Activated naive CD8-positive, alpha-beta T cell treated with anti-CD3 and anti-CD28 coated beads, Interleukin-2, amount 50 U/mL, for 16 hours (primary cell): ENCODE measurements around the gene DTNB.
"Not testable (repeated sequence)": the region's sequence is repeated elsewhere in the genome, so short reads cannot be mapped to it uniquely, and the experiment has no call there.

Experiments used
- DNase-seq: peaks from one replicate; pipeline ENCODE4 v3.0.0-alpha.2; 2020; ENCODE audit warnings: low read depth, low spot score

The DTNB gene

GRCh38 chr2:25673300-25674076, at the start of gene DTNB:
Gene DTNB (minus strand): TSS chr2:25673577. CDS start chr2:25652660, 20,917 bp downstream.
- DNase-seq, result peak; percentile 46

- no peak for DNase-seq
These were observed 48.8 kb upstream of the DTNB start for GRCh38 chr2:25722224-25722623.

GRCh38 chr2:25720575-25720974, 47.2 kb upstream of the DTNB start:
- DNase-seq, result no peak

- DNase-seq, result no peak
These were observed 41.4 kb upstream of the DTNB start for GRCh38 chr2:25714740-25715139.

- DNase-seq, result no peak
These were observed 39.1 kb upstream of the DTNB start for GRCh38 chr2:25712455-25712854.

- DNase-seq, result no peak
These were observed 38.4 kb upstream of the DTNB start for GRCh38 chr2:25711675-25712354.

- no peak for DNase-seq
These were observed 37.4 kb upstream of the DTNB start for GRCh38 chr2:25710750-25711149.

- no peak for DNase-seq
These were observed 36.0 kb upstream of the DTNB start for GRCh38 chr2:25709349-25709748.

GRCh38 chr2:25707927-25708590, 34.7 kb upstream of the DTNB start:
- DNase-seq, result no peak

- DNase-seq, result not testable (repeated sequence)
These were observed 32.2 kb upstream of the DTNB start for GRCh38 chr2:25705575-25705974.

- DNase-seq, result no peak
These were observed 28.4 kb upstream of the DTNB start for GRCh38 chr2:25701801-25702200.

- DNase-seq, result no peak
These were observed 26.9 kb upstream of the DTNB start for GRCh38 chr2:25700221-25700660.

GRCh38 chr2:25699216-25699615, 25.8 kb upstream of the DTNB start:
- DNase-seq, result no peak

GRCh38 chr2:25698752-25699151, 25.4 kb upstream of the DTNB start:
- no peak for DNase-seq

GRCh38 chr2:25697559-25698341, 24.4 kb upstream of the DTNB start:
- DNase-seq, result no peak

GRCh38 chr2:25692737-25693445, 19.5 kb upstream of the DTNB start:
- DNase-seq, result no peak

- DNase-seq, result no peak
These were observed 18.8 kb upstream of the DTNB start for GRCh38 chr2:25692143-25692542.

GRCh38 chr2:25690058-25690457, 16.7 kb upstream of the DTNB start:
- DNase-seq, result no peak

GRCh38 chr2:25688236-25688635, 14.9 kb upstream of the DTNB start:
- no peak for DNase-seq

GRCh38 chr2:25685741-25686140, 12.4 kb upstream of the DTNB start:
- DNase-seq, result no peak
